Activated CD8-positive, alpha-beta memory T cell treated with anti-CD3 and anti-CD28 coated beads, Interleukin-2, amount 10 ng/mL, durations not matched to agents 7 days and 5 days (primary cell): ENCODE results near the gene CDKL2. TPM values are rescaled to one million over a fixed set of nuclear protein-coding genes. Genes with fewer than 3 reads are reported as not detected.
A peak's percentile ranks its signal among the peaks of the same experiment; 100 is the strongest.
"Not testable (repeated sequence)": the region's sequence is repeated elsewhere in the genome, so short reads cannot be mapped to it uniquely, and the experiment has no call there.

Experiments used
- ATAC-seq: fragments of 150-1000 bp; cut with Tn5 transposase; one replicate; pipeline ENCODE4 v1.10.0; 2021; ENCODE audit warnings: moderate library complexity
- CTCF ChIA-PET: fragments of 350-600 bp; sonication (Branson Sonifier 250); formaldehyde crosslinking; loops from one replicate; lab custom pipeline; 2021; ENCODE audit warnings: antibody characterized with exemption; lab: Charles Lee
- DNase-seq: peaks from one replicate; pipeline ENCODE4 v3.0.0-alpha.2; 2020
- H3K27ac Mint-ChIP-seq: one replicate; pipeline ENCODE4 v1.8.0; 2021; ENCODE audit warnings: mild to moderate bottlenecking, mixed read lengths
- H3K27me3 Mint-ChIP-seq: one replicate; pipeline ENCODE4 v1.8.0; 2021; ENCODE audit warnings: mixed read lengths
- H3K36me3 Mint-ChIP-seq: one replicate; pipeline ENCODE4 v1.8.0; 2021; ENCODE audit warnings: mild to moderate bottlenecking, mixed read lengths
- H3K4me1 Mint-ChIP-seq: one replicate; pipeline ENCODE4 v1.8.0; 2021; ENCODE audit warnings: mixed read lengths
- H3K4me3 Mint-ChIP-seq: one replicate; pipeline ENCODE4 v1.8.0; 2021; ENCODE audit warnings: mild to moderate bottlenecking, moderate library complexity, mixed read lengths
- H3K9me3 Mint-ChIP-seq: one replicate; pipeline ENCODE4 v1.8.0; 2022; ENCODE audit warnings: low read depth, mixed read lengths
- total RNA-seq, 2 experiments: library from RNA; stranded (reverse); gene quantifications; one replicate each; pipeline ENCODE4 v1.2.3, GENCODE V29; 2021

Gene CDKL2
- total RNA-seq, 2 experiments from 2014 or later, result 0.16 to 1.5 TPM

GRCh38 chr4:75566911-75567310, 63.4 kb downstream of the CDKL2 start:
- no peak overlapping the region for H3K4me3 Mint-ChIP-seq
- H3K27me3 Mint-ChIP-seq, result peaks cover 20% of the 10 kb centered on the region
- peaks cover 7% of the 10 kb centered on the region for H3K36me3 Mint-ChIP-seq
- ATAC-seq (no peak), DNase-seq (no peak)
- CTCF ChIA-PET, result interaction anchor here (1.0 kb wide), 1 partner anchor 103 kb away, joined by 3 read pairs; no protein-coding TSS in a partner anchor
- H3K27ac Mint-ChIP-seq, result no peak overlapping the region
- peaks cover 20% of the 10 kb centered on the region for H3K4me1 Mint-ChIP-seq
- H3K9me3 Mint-ChIP-seq, result no peaks in the 10 kb centered on the region

DNA sequence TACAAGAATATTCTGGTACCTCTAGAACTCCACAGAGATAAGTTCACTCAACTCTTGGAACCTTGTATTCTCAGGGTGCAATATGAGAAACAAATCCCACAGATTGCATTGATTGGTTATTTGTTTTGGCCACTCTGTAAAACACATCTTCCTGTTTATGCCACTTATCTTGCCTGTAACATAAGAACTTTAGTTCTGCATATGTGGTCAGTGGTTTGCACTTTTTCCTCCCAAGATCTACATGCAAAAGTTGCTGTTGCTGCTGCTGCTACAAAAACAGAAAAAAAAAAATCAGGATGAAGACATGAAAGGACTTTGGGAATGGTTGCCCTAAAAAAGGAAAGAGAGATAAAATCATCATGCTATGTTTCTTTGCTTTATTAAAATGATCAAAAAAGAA, 64.8 kb downstream of the CDKL2 start:
- CTCF ChIA-PET, result interaction anchor here (1.0 kb wide), 1 partner anchor 283 kb away, joined by 4 read pairs; no protein-coding TSS in a partner anchor
- Mint-ChIP-seq H3K27ac (peak overlapping the region; percentile 33), H3K9me3 (no peaks in the 10 kb centered on the region), H3K36me3 (peaks cover 7% of the 10 kb centered on the region), H3K4me1 (peaks cover 27% of the 10 kb centered on the region), H3K4me3 (peak overlapping the region; percentile 10), H3K27me3 (peaks cover 20% of the 10 kb centered on the region)
- ATAC-seq, result peak; percentile 47
- no peak for DNase-seq

GRCh38 chr4:75564023-75564422, 66.3 kb downstream of the CDKL2 start:
- Mint-ChIP-seq H3K36me3 (peaks cover 5% of the 10 kb centered on the region), H3K4me3 (no peak overlapping the region), H3K27ac (peak overlapping the region; percentile 38), H3K9me3 (no peaks in the 10 kb centered on the region), H3K27me3 (peaks cover 34% of the 10 kb centered on the region), H3K4me1 (peaks cover 28% of the 10 kb centered on the region)
- no peak for DNase-seq
- ATAC-seq, result no peak
- CTCF ChIA-PET, result no interaction called here

DNA sequence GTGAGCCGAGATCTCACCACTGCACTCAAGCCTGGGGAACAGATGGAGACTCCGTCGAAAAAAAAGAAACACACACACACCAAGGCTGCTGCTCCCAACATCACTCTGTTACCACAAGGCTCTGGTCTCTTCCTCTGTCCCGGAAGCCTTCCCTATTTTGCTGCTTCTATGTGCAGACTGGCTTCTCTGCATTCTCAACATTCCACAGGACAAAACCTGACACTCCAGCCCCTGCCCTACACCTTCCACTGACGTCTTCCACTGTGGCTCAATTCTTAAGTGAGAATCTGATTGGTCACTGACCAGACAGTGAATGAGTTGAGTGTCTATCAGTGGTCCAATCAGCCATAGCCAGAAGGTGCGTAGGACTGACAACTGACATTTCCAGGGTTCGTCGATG, 68.5 kb downstream of the CDKL2 start:
- H3K27ac Mint-ChIP-seq, result no peak overlapping the region
- peaks cover 5% of the 10 kb centered on the region for H3K36me3 Mint-ChIP-seq
- CTCF ChIA-PET, result interaction anchor here (1.2 kb wide), 1 partner anchor 9 kb away, joined by 3 read pairs; no protein-coding TSS in a partner anchor
- H3K9me3 Mint-ChIP-seq, result no peaks in the 10 kb centered on the region
- ATAC-seq (no peak), DNase-seq (no peak)
- H3K4me3 Mint-ChIP-seq, result no peak overlapping the region
- peaks cover 38% of the 10 kb centered on the region for H3K4me1 Mint-ChIP-seq
- peaks cover 39% of the 10 kb centered on the region for H3K27me3 Mint-ChIP-seq

- ATAC-seq (no peak), DNase-seq (no peak)
- Mint-ChIP-seq H3K4me3 (no peak overlapping the region), H3K27me3 (peaks cover 31% of the 10 kb centered on the region), H3K4me1 (peaks cover 46% of the 10 kb centered on the region), H3K9me3 (no peaks in the 10 kb centered on the region), H3K36me3 (peaks cover 2% of the 10 kb centered on the region), H3K27ac (peak overlapping the region; percentile 3)
- CTCF ChIA-PET, result interaction anchor here (1.5 kb wide), 1 partner anchor 290 kb away, joined by 3 read pairs; no protein-coding TSS in a partner anchor
Measured at GRCh38 chr4:75557696-75558095, 72.6 kb downstream of the CDKL2 start.

- peaks cover 38% of the 10 kb centered on the region for H3K4me1 Mint-ChIP-seq
- peaks cover 2% of the 10 kb centered on the region for H3K36me3 Mint-ChIP-seq
- peak within 1 kb of the TSS; percentile 53 for H3K4me3 Mint-ChIP-seq
- DNase-seq (peak; percentile 85), ATAC-seq (peak; percentile 96)
- peaks cover 27% of the 10 kb centered on the region for H3K27me3 Mint-ChIP-seq
- H3K27ac Mint-ChIP-seq, result peak within 1 kb of the TSS; percentile 71
- H3K9me3 Mint-ChIP-seq, result no peaks in the 10 kb centered on the region
- CTCF ChIA-PET, result interaction anchor here (1.4 to 1.8 kb wide), 4 partner anchors 14 to 624 kb away, joined by 3 to 6 read pairs (median 4); partner anchors contain the start of genes RCHY1, THAP6 and USO1
Measured at GRCh38 chr4:75555294-75556164, 74.8 kb downstream of the CDKL2 start, which contains the start of gene ODAPH. Gene ODAPH, plus strand, starts transcription at chr4:75556066. Its CDS starts 17 bp downstream, at chr4:75556083.

DNA sequence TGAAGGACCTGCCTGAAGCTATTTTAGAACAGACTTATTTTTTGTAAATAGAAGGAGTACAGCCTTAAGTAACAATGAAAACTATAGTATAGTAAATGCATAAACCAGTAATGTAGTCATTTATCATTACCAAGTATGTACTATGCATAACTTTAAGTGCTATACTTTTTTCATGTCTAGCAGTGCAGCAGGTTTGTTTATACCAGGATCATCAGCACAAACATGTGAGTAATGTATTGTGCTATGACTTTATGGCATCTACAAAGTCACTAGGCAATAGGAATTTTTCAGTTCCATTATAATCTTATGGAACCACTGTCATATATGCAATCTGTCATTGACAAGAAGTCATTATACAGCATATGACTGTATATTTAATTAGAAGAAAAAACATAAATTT, 77.9 kb downstream of the CDKL2 start:
- Mint-ChIP-seq H3K4me3 (no peak overlapping the region), H3K9me3 (no peaks in the 10 kb centered on the region)
- CTCF ChIA-PET, result no interaction called here

DNA sequence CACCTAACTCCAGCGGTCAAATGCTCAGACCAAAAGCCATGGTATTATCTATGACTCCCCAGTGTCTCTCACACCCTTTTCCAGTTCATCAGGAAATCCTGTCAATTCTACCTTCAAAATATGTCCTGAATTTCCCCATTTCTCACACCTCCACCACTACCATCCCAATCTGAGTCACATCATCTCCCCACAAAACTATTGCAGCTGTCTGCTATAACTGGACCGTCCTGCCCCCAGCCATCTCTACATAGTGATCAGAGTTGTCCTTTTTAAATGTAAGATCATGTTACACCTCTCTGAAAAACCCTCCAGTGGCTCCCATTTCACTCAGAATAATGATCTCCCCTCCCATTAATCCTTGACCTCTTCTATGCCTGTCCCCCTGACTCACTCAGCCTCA, 81.3 kb downstream of the CDKL2 start:
- ATAC-seq (no peak), DNase-seq (no peak)
- CTCF ChIA-PET, result no interaction called here
- Mint-ChIP-seq H3K4me3 (no peak overlapping the region), H3K27me3 (no peaks in the 10 kb centered on the region), H3K27ac (no peak overlapping the region), H3K36me3 (no peaks in the 10 kb centered on the region), H3K9me3 (no peaks in the 10 kb centered on the region), H3K4me1 (peaks cover 6% of the 10 kb centered on the region)

More for the DNA sequence above, 77.9 kb downstream of the CDKL2 start:
- DNase-seq, result no peak
- Mint-ChIP-seq H3K36me3 (no peaks in the 10 kb centered on the region), H3K4me1 (peaks cover 34% of the 10 kb centered on the region), H3K27me3 (peaks cover 8% of the 10 kb centered on the region), H3K27ac (no peak overlapping the region)
- ATAC-seq, result no peak

DNA sequence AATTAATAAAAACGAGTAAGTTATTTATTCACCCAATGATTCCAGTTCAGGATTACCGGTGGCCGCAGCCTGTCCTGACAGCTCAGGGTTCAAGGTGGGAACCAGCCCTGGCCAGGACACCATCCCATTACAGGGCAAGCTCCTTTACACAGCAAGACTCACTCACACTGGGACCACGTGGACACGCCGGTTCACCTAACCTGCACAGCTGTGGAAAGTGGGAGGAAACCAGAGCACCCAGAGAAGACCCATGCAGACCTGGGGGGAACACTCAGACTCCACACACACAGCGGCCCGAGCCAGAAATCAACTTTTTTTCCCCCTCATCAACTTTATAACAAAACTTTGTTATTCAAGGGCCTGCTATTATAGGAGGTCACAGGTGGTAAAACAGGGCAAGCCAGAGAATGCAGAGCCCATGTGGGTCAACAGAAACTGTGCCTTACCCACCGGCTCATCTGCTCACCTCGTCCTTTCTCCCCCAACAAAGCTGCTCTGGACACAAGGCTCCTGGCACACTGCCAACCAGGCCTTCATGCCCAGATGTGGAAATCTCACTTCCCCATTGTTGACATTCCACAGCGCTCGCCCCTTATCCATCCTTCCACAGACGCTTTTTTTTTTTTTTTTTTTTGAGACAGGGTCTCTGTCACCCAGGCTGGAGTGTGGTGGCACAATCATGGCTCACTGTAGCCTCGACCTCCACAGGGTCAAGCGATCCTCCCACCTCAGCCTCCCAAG, 82.5 kb downstream of the CDKL2 start:
- Mint-ChIP-seq H3K9me3 (no peaks in the 10 kb centered on the region), H3K4me3 (no peak overlapping the region), H3K36me3 (no peaks in the 10 kb centered on the region), H3K27ac (no peak overlapping the region), H3K4me1 (peaks cover 5% of the 10 kb centered on the region), H3K27me3 (no peaks in the 10 kb centered on the region)
- CTCF ChIA-PET, result no interaction called here
- ATAC-seq (no peak), DNase-seq (no peak)

DNA sequence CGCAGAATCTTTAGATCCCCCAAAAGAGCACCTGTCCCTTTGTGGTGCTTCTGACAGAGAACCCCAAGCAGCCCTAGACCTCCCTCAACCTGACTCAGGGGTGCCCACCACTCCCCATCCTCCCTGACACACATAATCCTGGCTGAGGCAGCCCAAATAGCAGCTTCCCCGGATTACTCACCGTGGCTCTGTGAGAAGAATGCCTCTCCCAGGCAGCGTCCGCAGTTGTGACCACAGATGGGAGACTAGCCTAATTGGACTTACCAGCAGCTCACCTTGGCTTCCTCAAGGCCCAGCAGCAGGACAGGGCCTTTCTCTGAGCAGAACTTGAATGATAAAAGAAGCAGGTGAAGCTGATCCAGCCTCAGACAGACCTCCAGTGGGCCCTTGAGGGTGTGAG, 84.8 kb downstream of the CDKL2 start:
- CTCF ChIA-PET, result interaction anchor here (1.2 kb wide), 1 partner anchor 14 kb away, joined by 3 read pairs; no protein-coding TSS in a partner anchor
- H3K36me3 Mint-ChIP-seq, result no peaks in the 10 kb centered on the region
- peaks cover 7% of the 10 kb centered on the region for H3K4me1 Mint-ChIP-seq
- H3K4me3 Mint-ChIP-seq, result no peak overlapping the region
- DNase-seq (no peak), ATAC-seq (no peak)
- H3K27ac Mint-ChIP-seq, result no peak overlapping the region
- H3K27me3 Mint-ChIP-seq, result no peaks in the 10 kb centered on the region
- no peaks in the 10 kb centered on the region for H3K9me3 Mint-ChIP-seq

GRCh38 chr4:75544870-75545269, 85.5 kb downstream of the CDKL2 start:
- Mint-ChIP-seq H3K36me3 (peaks cover 2% of the 10 kb centered on the region), H3K27ac (no peak overlapping the region), H3K9me3 (no peaks in the 10 kb centered on the region), H3K27me3 (no peaks in the 10 kb centered on the region), H3K4me3 (no peak overlapping the region), H3K4me1 (peaks cover 7% of the 10 kb centered on the region)
- ATAC-seq, result no peak
- DNase-seq, result no peak
- CTCF ChIA-PET, result no interaction called here

DNA sequence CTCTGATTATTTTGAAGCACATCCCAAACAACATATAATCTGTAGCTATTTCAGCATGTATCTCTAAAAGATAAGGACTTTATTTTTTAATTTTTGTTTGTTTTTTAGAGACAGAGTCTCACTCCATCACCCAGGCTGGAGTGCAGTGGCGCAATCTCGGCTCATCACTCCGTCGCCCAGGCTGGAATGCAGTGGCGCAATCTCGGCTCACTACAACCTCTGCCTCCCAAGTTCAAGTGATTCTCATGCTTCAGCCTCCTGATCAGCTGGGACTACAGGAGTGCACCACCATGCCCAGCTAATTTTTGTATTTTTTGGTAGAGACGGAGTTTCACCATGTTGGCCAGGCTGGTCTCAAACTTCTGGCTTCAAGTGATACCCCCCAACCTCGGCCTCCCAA, 86.1 kb downstream of the CDKL2 start:
- H3K4me1 Mint-ChIP-seq, ATAC-seq, H3K9me3 Mint-ChIP-seq, H3K27me3 Mint-ChIP-seq, CTCF ChIA-PET, H3K27ac Mint-ChIP-seq, H3K4me3 Mint-ChIP-seq, DNase-seq, H3K36me3 Mint-ChIP-seq: not testable (repeated sequence)

- no peak overlapping the region for H3K27ac Mint-ChIP-seq
- no peak overlapping the region for H3K4me3 Mint-ChIP-seq
- no peak for DNase-seq
- H3K27me3 Mint-ChIP-seq, result no peaks in the 10 kb centered on the region
- no peaks in the 10 kb centered on the region for H3K9me3 Mint-ChIP-seq
- peaks cover 2% of the 10 kb centered on the region for H3K4me1 Mint-ChIP-seq
- CTCF ChIA-PET, result no interaction called here
- ATAC-seq, result no peak
- peaks cover 2% of the 10 kb centered on the region for H3K36me3 Mint-ChIP-seq
Measured at GRCh38 chr4:75542824-75543223, 87.5 kb downstream of the CDKL2 start.
